Activated gamma-delta T cell (primary cell): ENCODE measurements around the gene SORCS2.

ENCODE experiments used
- DNase-seq: peaks from one replicate; lab custom pipeline; 2025; lab: John Stamatoyannopoulos, UW

Gene SORCS2

GRCh38 chr4:7267829-7268228, 75.5 kb downstream of the SORCS2 start:
- no peak for DNase-seq

GRCh38 chr4:7268941-7269340, 76.6 kb downstream of the SORCS2 start:
- DNase-seq = no peak

- DNase-seq = no peak
These were observed 77.8 kb downstream of the SORCS2 start for GRCh38 chr4:7270121-7270520.

- DNase-seq = no peak
These were observed 80.1 kb downstream of the SORCS2 start for GRCh38 chr4:7272404-7272803.

GRCh38 chr4:7273738-7274297, 81.5 kb downstream of the SORCS2 start:
- no peak for DNase-seq

GRCh38 chr4:7275067-7275466, 82.7 kb downstream of the SORCS2 start:
- DNase-seq = no peak

- no peak for DNase-seq
These were observed 83.3 kb downstream of the SORCS2 start for GRCh38 chr4:7275490-7276154.

- DNase-seq = no peak
These were observed 84.2 kb downstream of the SORCS2 start for GRCh38 chr4:7276515-7276914.

GRCh38 chr4:7278071-7278765, 85.9 kb downstream of the SORCS2 start:
- DNase-seq = no peak

- DNase-seq = no peak
These were observed 86.6 kb downstream of the SORCS2 start for GRCh38 chr4:7278981-7279380.

GRCh38 chr4:7279902-7280301, 87.6 kb downstream of the SORCS2 start:
- no peak for DNase-seq

- DNase-seq = no peak
These were observed 88.8 kb downstream of the SORCS2 start for GRCh38 chr4:7280926-7281690.

GRCh38 chr4:7281691-7282665, 89.6 kb downstream of the SORCS2 start:
- DNase-seq = no peak

GRCh38 chr4:7282786-7283440, 90.6 kb downstream of the SORCS2 start:
- DNase-seq = no peak

- no peak for DNase-seq
These were observed 93.1 kb downstream of the SORCS2 start for GRCh38 chr4:7285244-7286094.

- DNase-seq = no peak
These were observed 93.8 kb downstream of the SORCS2 start for GRCh38 chr4:7286170-7286569.

GRCh38 chr4:7286798-7287197, 94.5 kb downstream of the SORCS2 start:
- DNase-seq = no peak

GRCh38 chr4:7287274-7287917, 95.1 kb downstream of the SORCS2 start:
- DNase-seq = no peak

- DNase-seq = no peak
These were observed 95.6 kb downstream of the SORCS2 start for GRCh38 chr4:7287918-7288280.
